A549 treated with CpdA at 1 μM for 4 hours (cell line): Measurements from ENCODE around the gene CLCF1. TPM values are rescaled to one million over a fixed set of nuclear protein-coding genes. Genes with fewer than 3 reads are reported as not detected.

ENCODE experiments used
- total RNA-seq: library from RNA; stranded (reverse); fragments of 200-300 nt; extraction: Qiagen RNA extraction; gene quantifications from 5 replicates; pipeline ENCODE4 v1.2.3, GENCODE V29; 2022; ENCODE audit warnings: low read depth

Gene CLCF1
- 43.7 to 49.7 TPM (median 44.6 TPM) in 5 replicates for total RNA-seq

DNA sequence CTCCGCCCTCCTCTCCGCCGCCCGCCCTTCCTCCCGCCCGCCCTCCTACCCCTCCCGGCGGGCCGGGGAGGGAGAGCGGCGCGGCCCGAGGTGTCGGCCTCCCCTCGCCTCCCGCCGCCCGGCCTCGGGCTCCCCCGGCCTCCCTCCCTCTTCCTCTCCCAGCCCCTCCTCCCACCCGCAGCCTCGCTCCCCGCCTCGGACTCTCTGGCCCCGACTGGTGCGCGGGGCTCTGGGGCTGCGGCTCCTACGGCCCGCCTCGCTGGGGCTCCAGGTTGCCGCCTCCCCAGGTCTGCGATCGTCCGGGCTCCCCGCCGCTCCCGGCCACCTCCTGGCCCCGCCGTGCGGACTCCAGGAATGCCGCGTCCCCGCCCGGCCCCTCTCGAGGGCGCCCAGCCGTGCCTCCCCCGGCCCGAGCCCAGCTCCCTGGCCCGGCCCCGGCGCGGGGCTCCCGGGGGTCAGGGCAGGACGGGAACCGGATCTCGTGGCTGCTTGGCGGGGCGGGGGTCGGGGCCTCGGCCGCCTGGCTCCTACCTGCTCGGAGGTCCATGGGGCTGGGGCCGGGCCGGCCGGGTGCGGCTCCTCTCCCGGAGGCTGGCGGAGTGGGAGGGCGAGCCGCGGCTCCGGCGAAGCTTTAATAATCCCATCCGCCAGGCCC, at the start of gene CLCF1:
Gene CLCF1, minus strand, starts transcription at position 606 of the 655 bp plus-strand sequence. Its CDS starts 59 bp downstream, at position 547.

DNA sequence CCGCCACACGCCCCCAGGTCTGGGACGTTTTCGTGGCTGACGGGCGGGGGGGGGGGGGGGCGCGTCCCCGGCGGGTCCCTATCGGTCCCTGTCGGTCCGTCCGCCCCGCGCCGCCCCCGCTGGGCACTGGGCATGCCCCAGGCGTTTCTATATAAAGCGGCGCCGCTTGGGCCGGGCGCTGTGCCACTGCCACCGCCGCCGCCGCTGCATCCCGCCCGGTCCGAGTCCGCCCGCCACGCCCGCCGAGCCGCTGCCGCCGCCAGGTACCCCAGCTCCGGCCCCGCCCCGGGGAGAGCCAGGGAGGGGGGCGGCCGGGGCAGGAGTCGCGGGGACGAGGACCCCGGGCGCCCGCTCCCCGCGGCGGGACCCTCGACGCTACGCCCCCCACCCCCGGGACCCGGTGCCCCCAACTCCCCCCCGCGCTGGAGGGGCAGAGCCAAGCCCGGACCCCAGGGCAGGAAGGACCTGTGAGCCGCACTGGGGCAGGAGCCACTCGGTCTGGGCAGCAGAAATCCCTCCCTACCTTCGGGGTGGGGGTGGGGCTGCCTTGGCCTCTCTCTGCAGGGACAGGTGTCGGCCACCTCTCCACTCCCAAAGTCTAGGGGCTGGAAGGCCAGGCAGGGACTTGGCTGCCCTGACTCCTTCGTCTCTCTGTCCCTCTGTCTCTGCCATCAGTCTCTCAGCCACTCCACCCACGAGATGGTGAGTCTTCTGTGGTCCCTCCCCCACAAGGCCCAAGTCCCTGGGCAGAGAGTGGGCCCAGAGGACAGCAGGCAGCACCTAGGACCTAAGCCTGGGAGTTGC, 42.3 kb upstream of the CLCF1 start, which contains the start of gene CARNS1:
Gene CARNS1, plus strand, starts transcription at position 178 of the 804 bp plus-strand sequence. Its CDS starts 522 bp downstream, at position 700.

DNA sequence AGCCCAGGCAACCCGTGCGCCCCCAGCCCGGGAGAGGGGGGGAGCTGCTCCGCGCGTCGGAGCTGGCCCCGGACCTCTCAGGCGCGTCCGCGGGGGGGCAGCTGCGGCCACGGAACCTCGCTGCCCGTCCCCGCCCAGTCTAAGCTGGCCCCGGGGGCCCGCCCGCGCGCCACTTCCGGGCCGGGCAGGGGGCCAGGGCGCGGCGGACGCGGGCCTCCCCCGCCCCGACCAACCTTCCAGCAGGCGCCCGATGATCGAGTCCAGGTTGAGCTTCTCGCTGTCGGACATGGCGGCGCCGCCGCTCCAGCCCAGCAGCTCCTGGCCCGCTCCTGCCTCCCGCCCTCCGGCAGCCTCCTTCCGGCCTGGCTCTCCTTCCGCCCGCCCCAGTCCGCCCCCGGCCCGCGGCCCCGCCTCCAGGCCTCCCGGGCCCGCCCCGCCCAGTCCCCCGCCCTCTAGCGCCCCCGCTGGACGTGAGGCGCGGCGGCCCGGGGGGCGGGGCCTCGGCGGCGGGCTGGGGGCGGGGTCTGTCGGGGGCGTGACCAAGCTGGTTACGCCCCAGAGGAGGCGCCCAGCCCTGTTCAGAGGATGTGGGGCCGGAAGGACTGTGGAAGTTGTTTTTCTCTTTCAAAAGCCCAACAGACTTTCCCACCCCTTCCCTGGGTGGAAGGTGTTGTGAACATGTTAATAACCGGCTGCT, 28.2 kb upstream of the CLCF1 start, which contains the start of gene PPP1CA:
Gene PPP1CA, minus strand, starts transcription at position 364 of the 697 bp plus-strand sequence. Its CDS starts 76 bp downstream, at position 288.

DNA sequence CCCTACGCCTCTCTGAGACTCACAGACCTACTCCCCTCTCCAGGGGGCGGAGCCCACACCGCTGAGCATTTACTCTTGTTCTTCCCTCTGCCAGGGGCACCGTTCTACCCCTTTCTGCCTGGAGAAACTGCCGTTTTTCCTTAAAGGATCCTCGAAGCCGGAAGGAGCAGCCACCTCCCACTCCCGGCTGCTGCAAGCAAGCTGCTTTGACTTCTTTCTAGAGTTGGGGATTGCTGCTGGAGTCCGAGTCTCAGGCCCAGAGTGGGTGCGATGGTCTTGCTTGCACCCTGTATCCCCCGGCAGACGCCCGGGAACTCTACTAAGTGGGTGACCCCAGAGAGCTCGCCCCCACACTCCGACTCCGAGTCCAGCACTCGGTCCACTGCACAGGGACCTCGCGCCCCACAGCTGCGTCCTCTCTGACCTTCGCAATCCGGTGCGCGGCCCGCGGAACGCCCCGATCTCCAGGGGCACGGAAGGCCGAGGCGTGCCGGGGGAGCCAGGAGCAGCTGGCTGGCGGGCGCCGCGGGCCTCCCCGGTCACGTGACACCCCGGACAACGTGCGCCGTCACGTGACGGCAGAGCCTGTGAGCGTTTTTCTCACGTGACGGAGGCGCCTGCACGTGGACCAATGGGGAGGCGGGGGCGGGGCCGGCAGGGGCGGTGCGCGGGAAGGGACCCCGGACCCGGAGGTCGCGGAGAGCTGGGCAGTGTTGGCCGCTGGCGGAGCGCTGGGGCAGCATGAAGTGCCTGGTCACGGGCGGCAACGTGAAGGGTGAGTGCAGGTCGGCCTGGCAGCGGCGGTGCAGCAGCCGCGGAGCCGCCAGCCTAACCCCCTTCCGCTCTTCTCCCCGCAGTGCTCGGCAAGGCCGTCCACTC, 18.1 kb upstream of the CLCF1 start, which contains the start of gene RAD9A:
Gene RAD9A, plus strand, starts transcription at position 683 of the 879 bp plus-strand sequence. Its CDS starts 59 bp downstream, at position 742.

DNA sequence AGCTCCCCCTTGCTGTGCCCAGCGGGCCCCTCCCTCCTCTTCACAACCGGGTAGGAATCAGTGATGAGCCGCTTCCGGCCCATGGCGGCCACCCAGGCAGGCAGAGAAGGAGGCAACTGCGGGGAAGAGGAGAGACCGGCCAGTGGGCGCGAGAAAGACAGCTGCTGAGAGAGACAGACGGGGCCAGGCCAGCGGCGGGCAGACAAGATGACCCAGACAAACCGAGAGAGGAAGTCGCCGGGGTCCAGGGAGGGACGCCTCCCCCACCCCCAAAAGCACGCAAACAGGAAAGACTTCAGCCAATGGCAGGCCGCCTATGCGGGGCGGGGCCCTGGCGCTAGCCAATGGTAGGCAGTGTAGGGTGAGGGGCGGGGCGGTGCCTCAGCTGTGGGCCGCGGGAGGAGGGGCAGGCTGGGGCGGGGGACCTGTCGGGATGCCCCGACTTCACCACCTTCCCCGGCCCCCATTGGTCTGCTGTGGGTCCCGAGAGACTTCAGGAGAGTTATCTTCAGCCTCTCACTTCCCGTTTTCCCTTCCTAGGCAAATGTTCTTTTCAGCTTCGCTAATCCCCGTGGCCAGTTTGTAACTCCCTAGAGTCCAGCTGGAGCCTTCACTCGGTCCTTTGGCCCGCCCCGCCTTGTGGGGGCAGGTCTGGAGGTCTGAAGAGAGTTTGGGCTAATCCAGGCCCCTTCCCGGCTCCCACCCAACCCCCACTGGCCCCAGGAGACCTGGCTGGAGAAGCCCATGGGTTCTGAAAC, 19.9 kb downstream of the CLCF1 start, which contains the start of gene POLD4:
Gene POLD4, minus strand, starts transcription at position 230 of the 758 bp plus-strand sequence. Its CDS starts 147 bp downstream, at position 83.

Other genes starting within 250 kb of the CLCF1 start
- 25.9 to 40.4 TPM (median 37.5 TPM) in 5 replicates for gene GRK2, start 107.1 kb downstream of the CLCF1 start, total RNA-seq
- gene ANKRD13D, start 84.3 kb downstream of the CLCF1 start, total RNA-seq: 20.0 to 29.6 TPM (median 25.1 TPM) in 5 replicates
- gene SSH3, start 70.1 kb downstream of the CLCF1 start, total RNA-seq: 16.1 to 33.6 TPM (median 21.4 TPM) in 5 replicates
- 201 to 271 TPM (median 246 TPM) in 5 replicates for gene POLD4, start 20.1 kb downstream of the CLCF1 start, total RNA-seq
- 24.4 to 39.1 TPM (median 35.9 TPM) in 5 replicates for gene RAD9A, start 18.4 kb upstream of the CLCF1 start, total RNA-seq
- gene PPP1CA, start 28.3 kb upstream of the CLCF1 start, total RNA-seq: 272 to 298 TPM (median 294 TPM) in 5 replicates
- gene TBC1D10C, start 30.5 kb upstream of the CLCF1 start, total RNA-seq: 0.07 to 0.22 TPM in 2 of 5 replicates, not detected in the others
- gene CARNS1, start 42.1 kb upstream of the CLCF1 start, total RNA-seq: 0.12 to 0.24 TPM (median 0.16 TPM) in 5 replicates
- gene RPS6KB2, start 54.9 kb upstream of the CLCF1 start, total RNA-seq: 38.4 to 52.4 TPM (median 50.5 TPM) in 5 replicates
- gene PTPRCAP, start 64.1 kb upstream of the CLCF1 start, total RNA-seq: 0.20 to 0.50 TPM (median 0.36 TPM) in 4 of 5 replicates, not detected in the other
- 47.7 to 60.2 TPM (median 56.9 TPM) in 5 replicates for gene CORO1B, start 69.9 kb upstream of the CLCF1 start, total RNA-seq
- gene GPR152, start 79.1 kb upstream of the CLCF1 start, total RNA-seq: not detected in 5 replicates
- gene CABP4, start 81.8 kb upstream of the CLCF1 start, total RNA-seq: not detected in 5 replicates
- gene TMEM134, start 95.7 kb upstream of the CLCF1 start, total RNA-seq: 42.5 to 61.2 TPM (median 52.1 TPM) in 5 replicates
- 44.1 to 54.3 TPM (median 48.7 TPM) in 5 replicates for gene AIP, start 109.4 kb upstream of the CLCF1 start, total RNA-seq
- 41.1 to 63.5 TPM (median 53.4 TPM) in 5 replicates for gene PITPNM1, start 131.8 kb upstream of the CLCF1 start, total RNA-seq
- gene CDK2AP2, start 134.6 kb upstream of the CLCF1 start, total RNA-seq: 70.1 to 119 TPM (median 105 TPM) in 5 replicates
- gene CABP2, start 149.8 kb upstream of the CLCF1 start, total RNA-seq: not detected in 5 replicates
- 1,398 to 1,764 TPM (median 1,658 TPM) in 5 replicates for gene GSTP1, start 210.2 kb upstream of the CLCF1 start, total RNA-seq
- gene NDUFV1, start 233.3 kb upstream of the CLCF1 start, total RNA-seq: 138 to 149 TPM (median 148 TPM) in 5 replicates